Tibial nerve (tissue), 4 donors: ENCODE data around the gene SFTA2. TPM values are rescaled to one million over a fixed set of nuclear protein-coding genes. Genes with fewer than 3 reads are reported as not detected.
A peak's percentile ranks its signal among the peaks of the same experiment; 100 is the strongest.

Source experiments
- DNase-seq, 2 donors: peaks; one replicate each; pipeline ENCODE4 v3.0.0-alpha.2; 2019; ENCODE audit warnings: low spot score in 2 of 2
- H3K27ac ChIP-seq, 4 donors: fragments of 200-600 bp; sonication (generic) in 3 of 4; one replicate each; pipeline ENCODE4 v1.5.1; 2017 to 2019; ENCODE audit warnings: mild to moderate bottlenecking in 1 of 4
- H3K27me3 ChIP-seq, 2 donors: fragments of 200-600 bp; sonication (generic) in 1 of 2; one replicate each; pipeline versions ENCODE4 v1.5.1 to v1.6.0; 2017 to 2019
- H3K36me3 ChIP-seq, 3 donors: fragments of 200-600 bp; sonication (generic); one replicate each; pipeline ENCODE4 v1.5.1; 2018 to 2019
- H3K4me1 ChIP-seq, 4 donors: fragments of 200-600 bp; sonication (generic) in 3 of 4; one replicate each; pipeline ENCODE4 v1.5.1; 2017 to 2019
- H3K4me3 ChIP-seq, 4 donors: fragments of 200-600 bp; sonication (generic) in 3 of 4; one replicate each; pipeline ENCODE4 v1.5.1; 2017 to 2019; ENCODE audit warnings: mild to moderate bottlenecking in 1 of 4, moderate library complexity in 1 of 4
- H3K9me3 ChIP-seq, 4 donors: fragments of 200-600 bp; sonication (generic) in 3 of 4; one replicate each; pipeline ENCODE4 v1.5.1; 2017 to 2019
- EP300 ChIP-seq, 2 donors: sonication (generic); formaldehyde crosslinking; IDR thresholded peaks; one replicate each; pipeline ENCODE4 v1.6.1; 2017; ENCODE audit warnings: antibody characterized with exemption in 2 of 2, mild to moderate bottlenecking in 1 of 2
- POLR2A ChIP-seq, 2 donors: fragments of 450-650 bp; IDR thresholded peaks; one replicate each; pipeline ENCODE4 v1.6.1; 2017; ENCODE audit warnings: antibody characterized with exemption in 2 of 2, mild to moderate bottlenecking in 2 of 2, moderate library complexity in 2 of 2
- WGBS, 2 donors: methylation state at CpG; one replicate each; pipeline ENCODE4 v1.1.5; 2018; 5-methylcytosine and 5-hydroxymethylcytosine counted together
- total RNA-seq, 4 donors: library from RNA; depleted of rRNA; stranded (reverse); fragments of >200 nt; gene quantifications; one replicate each; pipeline ENCODE4 v1.1.0, GENCODE V29; 2016
- TF ChIP-seq, protein P1 (sequence below), 5 experiments: fragments of 200-600 bp in 3 of 5; fragments of 450-650 bp in 2 of 5; sonication (generic) in 3 of 5; IDR thresholded peaks; one replicate each; pipeline ENCODE4 v1.5.1; 2016 to 2019; ENCODE audit warnings: antibody characterized with exemption in 5 of 5, mild to moderate bottlenecking in 3 of 5, moderate library complexity in 2 of 5

Gene SFTA2
- total RNA-seq, 4 donors from 2014 or later = not detected

DNA sequence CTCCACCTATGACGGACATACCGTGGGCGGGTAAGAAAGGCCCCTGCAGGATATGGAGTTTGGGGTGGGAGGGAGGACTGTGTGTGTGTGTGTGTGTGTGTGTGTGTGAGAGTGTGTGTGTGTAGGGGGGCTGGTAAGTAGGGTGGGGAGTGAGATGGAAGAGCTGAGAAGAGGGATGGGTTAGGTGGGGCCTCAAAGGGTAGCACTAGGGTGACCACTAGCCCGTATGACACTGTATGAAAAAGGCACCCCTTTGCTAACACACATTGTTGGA, 40.6 kb downstream of the SFTA2 start:
- DNase-seq = no peak
- WGBS, 2 donors = 85 to 88% methylated on average over 4 of the region's 4 CpGs
- Histone ChIP-seq H3K27me3 (no peaks in the 10 kb centered on the region), H3K9me3 (no peaks in the 10 kb centered on the region), H3K4me1 (peaks cover 0 to 41% (median 24%) of the 10 kb centered on the region in 4 donors), H3K4me3 (no peak overlapping the region), H3K36me3 (peaks cover 0 to 68% (median 3%) of the 10 kb centered on the region in 3 donors), H3K27ac (peak overlapping the region in 1 of 4 donors; percentile 52)
- TF ChIP-seq EP300 (IDR thresholded peaks at IDR 0.05) (no peak), POLR2A (IDR thresholded peaks at IDR 0.05) (no peak)
- TF ChIP-seq, protein P1, sequence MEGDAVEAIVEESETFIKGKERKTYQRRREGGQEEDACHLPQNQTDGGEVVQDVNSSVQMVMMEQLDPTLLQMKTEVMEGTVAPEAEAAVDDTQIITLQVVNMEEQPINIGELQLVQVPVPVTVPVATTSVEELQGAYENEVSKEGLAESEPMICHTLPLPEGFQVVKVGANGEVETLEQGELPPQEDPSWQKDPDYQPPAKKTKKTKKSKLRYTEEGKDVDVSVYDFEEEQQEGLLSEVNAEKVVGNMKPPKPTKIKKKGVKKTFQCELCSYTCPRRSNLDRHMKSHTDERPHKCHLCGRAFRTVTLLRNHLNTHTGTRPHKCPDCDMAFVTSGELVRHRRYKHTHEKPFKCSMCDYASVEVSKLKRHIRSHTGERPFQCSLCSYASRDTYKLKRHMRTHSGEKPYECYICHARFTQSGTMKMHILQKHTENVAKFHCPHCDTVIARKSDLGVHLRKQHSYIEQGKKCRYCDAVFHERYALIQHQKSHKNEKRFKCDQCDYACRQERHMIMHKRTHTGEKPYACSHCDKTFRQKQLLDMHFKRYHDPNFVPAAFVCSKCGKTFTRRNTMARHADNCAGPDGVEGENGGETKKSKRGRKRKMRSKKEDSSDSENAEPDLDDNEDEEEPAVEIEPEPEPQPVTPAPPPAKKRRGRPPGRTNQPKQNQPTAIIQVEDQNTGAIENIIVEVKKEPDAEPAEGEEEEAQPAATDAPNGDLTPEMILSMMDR (IDR thresholded peaks at IDR 0.05) = no peak

DNA sequence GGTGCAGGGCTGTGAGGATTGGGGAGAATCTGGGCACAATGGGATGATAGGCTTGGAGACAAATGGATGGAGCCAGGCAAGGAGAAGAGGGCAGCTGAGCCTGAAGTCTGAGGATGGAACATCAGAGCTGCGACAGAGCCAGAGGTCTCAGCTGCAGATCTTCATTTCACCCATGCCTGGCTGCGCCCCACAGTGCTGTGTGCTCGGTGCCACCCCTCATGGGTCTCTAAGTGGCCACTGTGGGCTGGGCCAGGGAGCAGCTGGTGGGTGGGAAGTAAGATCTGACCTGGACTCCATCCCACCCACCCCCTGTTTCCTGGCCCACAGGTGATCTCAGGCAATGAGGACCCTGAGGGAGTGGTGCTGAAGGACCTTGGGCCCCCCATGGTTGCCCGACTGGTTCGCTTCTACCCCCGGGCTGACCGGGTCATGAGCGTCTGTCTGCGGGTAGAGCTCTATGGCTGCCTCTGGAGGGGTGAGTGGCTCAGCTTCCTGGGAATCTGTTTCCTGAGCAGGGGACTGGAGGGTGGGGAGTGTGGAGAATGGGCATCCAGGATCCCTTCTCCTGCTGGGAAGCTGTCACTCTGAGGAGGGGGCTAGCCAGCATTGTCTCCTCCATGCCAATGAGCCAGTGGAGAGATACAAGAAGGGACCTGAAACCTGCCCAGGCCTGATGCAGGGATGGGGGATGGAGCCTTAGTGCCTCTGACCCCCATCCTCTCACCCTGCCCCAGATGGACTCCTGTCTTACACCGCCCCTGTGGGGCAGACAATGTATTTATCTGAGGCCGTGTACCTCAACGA, 41.1 kb downstream of the SFTA2 start:
- H3K27ac ChIP-seq = peak overlapping the region; percentile 41 to 64 (median 48)

DNA sequence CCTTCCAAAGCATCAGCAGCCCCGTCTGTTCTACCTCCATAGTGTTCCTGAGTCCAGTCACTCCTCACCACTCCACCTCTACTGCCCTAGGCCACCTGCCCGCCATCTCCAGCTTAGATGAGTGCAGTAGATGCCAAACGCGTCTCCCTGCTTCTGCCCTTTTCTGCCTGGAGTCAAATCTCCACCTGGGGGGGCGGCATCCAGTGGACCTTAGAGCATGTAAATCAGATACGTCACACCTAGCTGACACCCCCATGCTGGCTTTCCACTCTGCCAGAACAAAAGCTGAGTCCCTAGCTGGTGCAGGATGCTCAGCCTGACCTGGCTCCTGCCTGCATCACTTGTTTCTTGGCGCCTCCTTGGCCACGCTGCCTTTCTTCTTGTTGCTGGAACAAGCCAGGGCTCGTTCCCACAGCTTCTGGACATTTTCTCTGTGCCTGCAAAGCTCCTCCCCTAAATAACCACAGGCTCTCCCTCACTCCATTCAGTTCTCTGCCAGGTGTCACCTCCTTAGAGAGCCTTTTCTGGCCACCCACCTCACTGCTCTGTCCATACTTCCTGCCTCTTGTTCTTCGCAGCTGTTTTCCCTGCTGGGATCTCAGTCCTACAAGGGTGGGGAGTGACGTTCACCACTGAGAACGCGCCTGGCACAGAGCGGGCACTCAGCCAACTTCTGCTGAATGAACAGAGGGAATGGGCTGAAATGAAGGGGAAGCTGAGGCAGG, 41.9 kb downstream of the SFTA2 start:
- peaks cover 0 to 55% (median 3%) of the 10 kb centered on the region in 3 donors for H3K36me3 ChIP-seq
- DNase-seq = peak in 1 of 2 donors; percentile 54

More for the DNA sequence above, 41.1 kb downstream of the SFTA2 start:
- Histone ChIP-seq H3K4me3 (no peak overlapping the region), H3K4me1 (peaks cover 0 to 46% (median 28%) of the 10 kb centered on the region in 4 donors), H3K27me3 (no peaks in the 10 kb centered on the region), H3K9me3 (no peaks in the 10 kb centered on the region), H3K36me3 (peaks cover 0 to 63% (median 3%) of the 10 kb centered on the region in 3 donors)
- TF ChIP-seq EP300 (IDR thresholded peaks at IDR 0.05) (no peak), POLR2A (IDR thresholded peaks at IDR 0.05) (no peak)
- TF ChIP-seq, protein P1 (IDR thresholded peaks at IDR 0.05) = no peak
- no peak for DNase-seq
- 77 to 78% methylated on average over 8 to 12 of the region's 12 CpGs for WGBS, 2 donors

DNA sequence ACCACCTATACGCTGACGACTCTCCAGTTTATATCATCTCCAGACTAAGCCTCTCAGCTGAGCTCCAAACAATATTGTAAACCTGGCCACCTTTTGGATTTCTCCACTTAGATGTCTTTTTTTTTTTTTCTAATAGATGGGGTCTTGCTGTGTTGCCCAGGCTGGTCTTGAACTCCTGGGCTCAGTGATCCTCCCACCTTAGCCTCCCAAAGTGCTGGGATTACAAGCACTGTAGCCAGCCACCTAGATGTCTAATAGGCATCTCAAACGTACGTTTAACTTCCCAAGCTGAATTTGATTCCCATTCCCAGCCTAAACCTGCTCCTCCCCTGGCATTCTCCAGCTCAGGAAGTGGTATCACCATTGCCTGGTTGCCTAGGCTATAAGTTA, 42.5 kb downstream of the SFTA2 start:
- peaks cover 0 to 49% (median 3%) of the 10 kb centered on the region in 3 donors for H3K36me3 ChIP-seq
- no peaks in the 10 kb centered on the region for H3K27me3 ChIP-seq
- TF ChIP-seq EP300 (IDR thresholded peaks at IDR 0.05) (no peak), POLR2A (IDR thresholded peaks at IDR 0.05) (no peak)
- TF ChIP-seq, protein P1 (IDR thresholded peaks at IDR 0.05) = no peak
- no peak for DNase-seq
- H3K4me1 ChIP-seq = peaks cover 0 to 58% (median 38%) of the 10 kb centered on the region in 4 donors
- no peak overlapping the region for H3K4me3 ChIP-seq
- 63 to 82% methylated on average over 4 of the region's 4 CpGs for WGBS, 2 donors
- no peaks in the 10 kb centered on the region for H3K9me3 ChIP-seq
- peak overlapping the region in 3 of 4 donors; percentile 41 to 98 (median 64) for H3K27ac ChIP-seq

More for the DNA sequence above, 41.9 kb downstream of the SFTA2 start:
- 60 to 65% methylated on average over 14 of the region's 14 CpGs for WGBS, 2 donors
- Histone ChIP-seq H3K27ac (peak overlapping the region in 3 of 4 donors; percentile 41 to 64 (median 52)), H3K9me3 (no peaks in the 10 kb centered on the region), H3K4me3 (no peak overlapping the region), H3K4me1 (peaks cover 0 to 54% (median 35%) of the 10 kb centered on the region in 4 donors), H3K27me3 (no peaks in the 10 kb centered on the region)
- TF ChIP-seq, protein P1 (IDR thresholded peaks at IDR 0.05) = no peak
- no peak for TF ChIP-seq POLR2A (IDR thresholded peaks at IDR 0.05)
- peak in 1 of 2 donors; percentile 20 for TF ChIP-seq EP300 (IDR thresholded peaks at IDR 0.05)
